HepG2 (cell line): ENCODE data around the gene ZNF556. TPM values are rescaled to one million over a fixed set of nuclear protein-coding genes. Genes with fewer than 3 reads are reported as not detected.

ENCODE experiments used
- ATAC-seq: fragments of 200-7000 bp; cut with Tn5 transposase; 3 replicates; pipeline ENCODE4 v1.9.1; 2020; ENCODE audit warnings: mild to moderate bottlenecking, moderate library complexity
- BruUV-seq: library from RNA; stranded (reverse); fragments of 400-500 nt; replicated peaks from 2 replicates; lab custom pipeline; 2021; lab: Mats Ljungman, UMichigan
- CTCF ChIA-PET: fragments of 300-600 bp; formaldehyde crosslinking; extraction: SDS; loops from one replicate; lab custom pipeline; 2021; ENCODE audit warnings: low total read pairs, inconsistent platforms, low intra/inter-chr PET ratio; lab: Yijun Ruan, JAX
- POLR2A ChIA-PET: fragments of 350-600 bp; sonication (Branson Sonifier 250); formaldehyde crosslinking; loops from one replicate; lab custom pipeline; 2020; ENCODE audit warnings: antibody characterized with exemption, inconsistent platforms; lab: Yijun Ruan, JAX
- DNase-seq: peaks from one replicate; pipeline ENCODE4 v3.0.0-alpha.2; 2015; ENCODE audit warnings: low spot score
- FAIRE-seq: peaks from 3 replicates; lab custom pipeline; 2011; peaks lifted over from hg19 to GRCh38; lab: Jason Lieb, UNC
- H2AFZ ChIP-seq: one replicate; pipeline ENCODE4 v1.6.1; 2011; ENCODE audit warnings: low read length, inconsistent platforms
- H3K27ac ChIP-seq: fragments of 300-600 bp; 3 replicates; pipeline ENCODE4 v1.8.0; 2011; ENCODE audit warnings: mixed run types, mild to moderate bottlenecking, mixed read lengths, low read length, inconsistent platforms; ENCODE audit not compliant: insufficient read depth; ENCODE audit errors: extremely low read length
- H3K27me3 ChIP-seq, 2 experiments: fragments of 200-600 bp in 1 of 2; 2 replicates in 1 of 2; 3 replicates in 1 of 2; pipeline versions ENCODE4 v1.6.0 to v1.8.0; 2011; ENCODE audit warnings: low read length in 2 of 2, mild to moderate bottlenecking in 2 of 2, moderate library complexity in 2 of 2, inconsistent platforms in 1 of 2; ENCODE audit not compliant: insufficient read depth in 2 of 2, control insufficient read depth in 1 of 2
- H3K36me3 ChIP-seq, 2 experiments: fragments of 200-600 bp in 1 of 2; replicated peaks in 1 of 2; 2 replicates in 1 of 2; 3 replicates in 1 of 2; pipeline versions ENCODE4 v1.5.1 to v1.8.0; 2011; ENCODE audit warnings: low read length in 2 of 2, inconsistent platforms in 1 of 2; ENCODE audit not compliant: insufficient read depth in 2 of 2, control insufficient read depth in 1 of 2
- H3K4me1 ChIP-seq: 2 replicates; pipeline ENCODE4 v1.5.1; 2012; ENCODE audit warnings: low read length, inconsistent platforms; ENCODE audit not compliant: insufficient read depth
- H3K4me2 ChIP-seq: 2 replicates; pipeline ENCODE4 v1.6.0; 2011; ENCODE audit warnings: low read depth, low read length, inconsistent platforms
- H3K4me3 ChIP-seq, 3 experiments: fragments of 200-600 bp in 1 of 3; sonication (generic), shearing (Covaris generic) in 1 of 3; replicated peaks in 1 of 3; 2 replicates each; pipeline ENCODE4 v1.5.1; 2011 to 2016; ENCODE audit warnings: low read length in 3 of 3, inconsistent platforms in 2 of 3, low read depth in 2 of 3, mild to moderate bottlenecking in 2 of 3, control low read depth in 1 of 3, mixed read lengths in 1 of 3; ENCODE audit not compliant: insufficient read depth in 1 of 3
- H3K79me2 ChIP-seq: one replicate; pipeline ENCODE4 v1.6.1; 2011; ENCODE audit warnings: low read length, inconsistent platforms; ENCODE audit not compliant: insufficient read depth
- H3K9ac ChIP-seq: 2 replicates; pipeline ENCODE4 v1.6.0; 2011; ENCODE audit warnings: mild to moderate bottlenecking, low read depth, low read length, inconsistent platforms; ENCODE audit not compliant: insufficient read depth
- H3K9me3 ChIP-seq: 2 replicates; pipeline ENCODE4 v1.5.1; 2012; ENCODE audit warnings: mild to moderate bottlenecking, low read length
- H4K20me1 ChIP-seq: 2 replicates; pipeline ENCODE4 v1.6.0; 2011; ENCODE audit warnings: inconsistent platforms, mild to moderate bottlenecking, low read length, moderate library complexity; ENCODE audit not compliant: insufficient read depth
- GABPB1 ChIP-seq: IDR thresholded peaks from 2 replicates; pipeline ENCODE4 v1.6.1; 2016; ENCODE audit warnings: mild to moderate bottlenecking, missing genetic modification reagents, moderate library complexity, missing compliant biosample characterization
- GFI1 ChIP-seq: sonication (generic); formaldehyde crosslinking; IDR thresholded peaks from 2 replicates; pipeline ENCODE4 v1.5.0; 2020; ENCODE audit warnings: missing genetic modification reagents, mild to moderate bottlenecking, borderline replicate concordance
- HNRNPK ChIP-seq: fragments of 200-400 bp; formaldehyde crosslinking; IDR thresholded peaks from 2 replicates; pipeline ENCODE4 v1.6.1; 2018; ENCODE audit warnings: low read length, low read depth, moderate library complexity, mild to moderate bottlenecking; ENCODE audit not compliant: poor library complexity, severe bottlenecking
- KDM1A ChIP-seq: IDR thresholded peaks from 2 replicates; pipeline ENCODE4 v1.6.1; 2016; ENCODE audit warnings: missing compliant biosample characterization
- KMT2B ChIP-seq: IDR thresholded peaks from 2 replicates; pipeline ENCODE4 v1.6.1; 2016; ENCODE audit warnings: missing genetic modification reagents, missing compliant biosample characterization
- MED8 ChIP-seq: sonication (generic); formaldehyde crosslinking; IDR thresholded peaks from 2 replicates; pipeline ENCODE4 v1.8.1; 2023; ENCODE audit warnings: mild to moderate bottlenecking, missing genetic modification reagents; ENCODE audit not compliant: insufficient replicate concordance
- NFE2 ChIP-seq: sonication (generic); formaldehyde crosslinking; IDR thresholded peaks from 2 replicates; pipeline ENCODE4 v1.4.0; 2020; ENCODE audit warnings: missing genetic modification reagents
- PCBP2 ChIP-seq: fragments of 200-400 bp; formaldehyde crosslinking; optimal IDR thresholded peaks from 2 replicates; pipeline ENCODE3; 2018; ENCODE audit warnings: low read length, low read depth; ENCODE audit not compliant: poor library complexity, severe bottlenecking
- STAT5B ChIP-seq: sonication (generic); formaldehyde crosslinking; IDR thresholded peaks from 2 replicates; pipeline ENCODE4 v1.4.0; 2020; ENCODE audit warnings: missing genetic modification reagents
- ZMAT5 ChIP-seq: sonication (generic); formaldehyde crosslinking; IDR thresholded peaks from 2 replicates; pipeline ENCODE4 v1.5.0; 2020; ENCODE audit warnings: mild to moderate bottlenecking, low read depth, missing genetic modification reagents, borderline replicate concordance
- ZNF335 ChIP-seq: sonication (generic); formaldehyde crosslinking; IDR thresholded peaks from 2 replicates; pipeline ENCODE4 v1.4.0; 2020; ENCODE audit warnings: missing genetic modification reagents
- ZNF343 ChIP-seq: sonication (generic); formaldehyde crosslinking; IDR thresholded peaks from 2 replicates; pipeline ENCODE4 v1.4.0; 2020; ENCODE audit warnings: mild to moderate bottlenecking, missing genetic modification reagents
- ZNF563 ChIP-seq: sonication (generic); formaldehyde crosslinking; IDR thresholded peaks from 2 replicates; pipeline ENCODE4 v1.8.0; 2022; ENCODE audit warnings: mild to moderate bottlenecking, moderate library complexity, missing genetic modification reagents
- WGBS: methylation state at CpG from one replicate; pipeline ENCODE4 v1.1.6; 2017; ENCODE audit warnings: low lambda C conversion rate; 5-methylcytosine and 5-hydroxymethylcytosine counted together
- in situ Hi-C: cut with HindIII; loops from 2 replicates; pipeline ENCODE4 v1.10.0; 2017; ENCODE audit warnings: low pct_unique_long_range_greater_than_20kb; ENCODE audit not compliant: extremely low pct_ligation_motif_present
- intact Hi-C: fragments of 100-400 bp; cut with micrococcal nuclease; formaldehyde crosslinking; loops from one replicate; pipeline ENCODE4 v1.10.0; 2022; ENCODE audit not compliant: unreplicated experiment
- polyA plus RNA-seq, 8 experiments: library from polyadenylated mRNA; depleted of rRNA in 3 of 8; stranded (reverse) in 7 of 8; unstranded in 1 of 8; fragments of >200 nt; fragmentation: Illumina TruSeq in 4 of 8; extraction: Trizol in 4 of 8; gene quantifications; 2 replicates each; pipeline versions ENCODE4 v1.2.1 to v1.2.3, GENCODE V29; 2011 to 2016; ENCODE audit warnings: low read depth in 4 of 8, missing spikeins in 1 of 8, mixed read lengths in 1 of 8; ENCODE audit not compliant: insufficient read depth in 1 of 8
- total RNA-seq, 5 experiments: library from RNA; depleted of rRNA; stranded (reverse); fragments of >200 nt; fragmentation: Illumina TruSeq; extraction: Trizol; gene quantifications; 2 replicates each; pipeline ENCODE4 v1.2.3, GENCODE V29; 2016; ENCODE audit warnings: low read depth in 1 of 5
- TF ChIP-seq, protein P1 (sequence below): sonication (generic); formaldehyde crosslinking; IDR thresholded peaks from 2 replicates; pipeline ENCODE4 v1.9.0; 2021; ENCODE audit warnings: missing genetic modification reagents, borderline replicate concordance
- TF ChIP-seq, protein P2 (sequence below): sonication (generic); formaldehyde crosslinking; IDR thresholded peaks from 2 replicates; pipeline ENCODE4 v1.4.0; 2020; ENCODE audit warnings: missing genetic modification reagents

ZNF556 gene
- total and polyA plus RNA-seq, 2 of the 13 experiments (the other 11 are each of a cell fraction or from before 2014, with no cell fraction given): 4.2 to 28.6 TPM

GRCh38 chr19:2905918-2906519, 38.9 kb downstream of the ZNF556 start (continued):
- TF ChIP-seq, protein P1, sequence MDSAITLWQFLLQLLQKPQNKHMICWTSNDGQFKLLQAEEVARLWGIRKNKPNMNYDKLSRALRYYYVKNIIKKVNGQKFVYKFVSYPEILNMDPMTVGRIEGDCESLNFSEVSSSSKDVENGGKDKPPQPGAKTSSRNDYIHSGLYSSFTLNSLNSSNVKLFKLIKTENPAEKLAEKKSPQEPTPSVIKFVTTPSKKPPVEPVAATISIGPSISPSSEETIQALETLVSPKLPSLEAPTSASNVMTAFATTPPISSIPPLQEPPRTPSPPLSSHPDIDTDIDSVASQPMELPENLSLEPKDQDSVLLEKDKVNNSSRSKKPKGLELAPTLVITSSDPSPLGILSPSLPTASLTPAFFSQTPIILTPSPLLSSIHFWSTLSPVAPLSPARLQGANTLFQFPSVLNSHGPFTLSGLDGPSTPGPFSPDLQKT: no peak
- TF ChIP-seq ZNF335 (CRISPR knock-in tag): no peak
- TF ChIP-seq GFI1 (CRISPR knock-in tag): no peak
- no peak for TF ChIP-seq ZNF343 (CRISPR knock-in tag)
- no peak for TF ChIP-seq GABPB1 (CRISPR knock-in tag)
- TF ChIP-seq, all 625 proteins: peak for 4

DNA sequence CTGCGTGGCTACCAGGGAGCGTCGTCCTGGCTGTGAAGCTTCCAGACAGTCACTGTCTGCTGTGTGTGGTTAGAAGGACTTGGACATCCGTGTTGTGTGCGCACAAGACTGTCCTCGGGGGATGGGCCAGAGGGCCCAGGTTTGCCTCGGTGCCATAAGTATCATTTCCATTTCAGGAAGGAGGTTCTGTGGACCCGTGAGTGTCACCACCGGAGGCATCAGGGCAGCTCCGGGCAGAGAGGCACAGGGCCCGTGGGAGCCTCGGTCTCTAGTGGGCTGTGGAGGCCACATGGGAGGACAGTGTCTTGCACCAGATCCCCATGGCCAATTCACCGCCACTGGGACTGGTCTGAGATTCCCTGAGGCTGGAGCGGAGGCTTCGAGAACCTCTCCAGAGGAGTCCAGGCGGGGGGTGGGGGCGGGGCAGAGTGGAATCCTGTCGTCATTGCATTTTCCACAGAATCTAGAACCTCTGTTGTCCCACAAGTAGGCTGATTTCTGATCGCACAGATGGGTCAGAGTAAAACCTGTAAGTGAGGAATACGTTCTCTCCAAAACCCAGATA, 39.6 kb downstream of the ZNF556 start:
- Histone ChIP-seq H2AFZ (no peak overlapping the region), H3K4me1 (peaks cover 47% of the 10 kb centered on the region), H3K9ac (no peak overlapping the region), H3K4me3 (no peak overlapping the region), H3K27ac (no peak overlapping the region), H3K27me3 (no peaks in the 10 kb centered on the region), H3K36me3 (peaks cover 0 to 2% of the 10 kb centered on the region in 2 experiments; a peak in 2 of 5 replicates), H3K79me2 (peaks cover 84% of the 10 kb centered on the region), H4K20me1 (peaks cover 23% of the 10 kb centered on the region), H3K9me3 (no peaks in the 10 kb centered on the region), H3K4me2 (no peak overlapping the region)
- BruUV-seq: no TSS peak
- POLR2A ChIA-PET: no interaction called here
- FAIRE-seq: no peak
- DNase-seq: no peak
- intact Hi-C loops: no loop called here
- ATAC-seq: no peak
- CTCF ChIA-PET: no interaction called here
- 95% methylated on average over 12 of the region's 20 CpGs for WGBS
- in situ Hi-C loops: no loop called here
- TF ChIP-seq PCBP2 (no peak), ZMAT5 (CRISPR knock-in tag) (no peak), KDM1A (CRISPR knock-in tag) (no peak), STAT5B (CRISPR knock-in tag) (no peak), MED8 (CRISPR knock-in tag) (no peak), NFE2 (no peak), HNRNPK (no peak), ZNF563 (CRISPR knock-in tag) (no peak), KMT2B (no peak)
- TF ChIP-seq, protein P2, sequence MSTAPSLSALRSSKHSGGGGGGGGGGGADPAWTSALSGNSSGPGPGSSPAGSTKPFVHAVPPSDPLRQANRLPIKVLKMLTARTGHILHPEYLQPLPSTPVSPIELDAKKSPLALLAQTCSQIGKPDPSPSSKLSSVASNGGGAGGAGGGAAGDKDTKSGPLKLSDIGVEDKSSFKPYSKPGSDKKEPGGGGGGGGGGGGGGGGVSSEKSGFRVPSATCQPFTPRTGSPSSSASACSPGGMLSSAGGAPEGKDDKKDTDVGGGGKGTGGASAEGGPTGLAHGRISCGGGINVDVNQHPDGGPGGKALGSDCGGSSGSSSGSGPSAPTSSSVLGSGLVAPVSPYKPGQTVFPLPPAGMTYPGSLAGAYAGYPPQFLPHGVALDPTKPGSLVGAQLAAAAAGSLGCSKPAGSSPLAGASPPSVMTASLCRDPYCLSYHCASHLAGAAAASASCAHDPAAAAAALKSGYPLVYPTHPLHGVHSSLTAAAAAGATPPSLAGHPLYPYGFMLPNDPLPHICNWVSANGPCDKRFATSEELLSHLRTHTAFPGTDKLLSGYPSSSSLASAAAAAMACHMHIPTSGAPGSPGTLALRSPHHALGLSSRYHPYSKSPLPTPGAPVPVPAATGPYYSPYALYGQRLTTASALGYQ (CRISPR knock-in tag): no peak
